Nephron progenitor cell (in vitro differentiated cells): ENCODE results near the gene EFHC1.

ENCODE experiments used
- DNase-seq: peaks from one replicate; pipeline ENCODE4 v3.0.0; 2021
- H3K27ac Mint-ChIP-seq: 2 replicates; pipeline ENCODE4 v1.8.0; 2021; ENCODE audit warnings: mild to moderate bottlenecking, moderate library complexity, mixed read lengths
- H3K27me3 Mint-ChIP-seq: 2 replicates; pipeline ENCODE4 v1.8.0; 2021; ENCODE audit warnings: mild to moderate bottlenecking, low read depth, mixed read lengths; ENCODE audit not compliant: poor library complexity
- H3K36me3 Mint-ChIP-seq: 2 replicates; pipeline ENCODE4 v1.8.0; 2021; ENCODE audit warnings: low read depth, mixed read lengths
- H3K4me1 Mint-ChIP-seq: 2 replicates; pipeline ENCODE4 v1.8.0; 2021; ENCODE audit warnings: mixed read lengths
- H3K4me3 Mint-ChIP-seq: 2 replicates; pipeline ENCODE4 v1.8.0; 2021; ENCODE audit warnings: mild to moderate bottlenecking, moderate library complexity, mixed read lengths
- H3K9me3 Mint-ChIP-seq: 2 replicates; pipeline ENCODE4 v1.8.0; 2021; ENCODE audit warnings: mild to moderate bottlenecking, moderate library complexity, mixed read lengths
- CTCF ChIP-seq: fragments of 200-600 bp; sonication (generic); IDR thresholded peaks from 2 replicates; pipeline ENCODE4 v1.5.0; 2021; ENCODE audit warnings: antibody characterized with exemption

The EFHC1 gene

GRCh38 chr6:52555518-52556233 is 135.5 kb downstream of the EFHC1 start:
- no peak for DNase-seq
- peaks cover 1% of the 10 kb centered on the region for H3K36me3 Mint-ChIP-seq
- H3K4me1 Mint-ChIP-seq = peaks cover 66% of the 10 kb centered on the region
- TF ChIP-seq CTCF = no peak
- no peak overlapping the region for H3K4me3 Mint-ChIP-seq
- H3K9me3 Mint-ChIP-seq = no peaks in the 10 kb centered on the region
- H3K27me3 Mint-ChIP-seq = no peaks in the 10 kb centered on the region
- H3K27ac Mint-ChIP-seq = peak overlapping the region; percentile 36

- H3K4me3 Mint-ChIP-seq = no peak overlapping the region
- no peak for DNase-seq
- H3K36me3 Mint-ChIP-seq = peaks cover 6% of the 10 kb centered on the region
- no peaks in the 10 kb centered on the region for H3K27me3 Mint-ChIP-seq
- H3K27ac Mint-ChIP-seq = no peak overlapping the region
- TF ChIP-seq CTCF = no peak
- H3K9me3 Mint-ChIP-seq = no peaks in the 10 kb centered on the region
- peaks cover 46% of the 10 kb centered on the region for H3K4me1 Mint-ChIP-seq
Measured at GRCh38 chr6:52557389-52558265, 137.5 kb downstream of the EFHC1 start.

- Mint-ChIP-seq H3K9me3 (no peaks in the 10 kb centered on the region), H3K27ac (peak overlapping the region; percentile 2)
- no peak for DNase-seq
Measured at GRCh38 chr6:52558266-52559000, 138.3 kb downstream of the EFHC1 start.

GRCh38 chr6:52560462-52560861 is 140.3 kb downstream of the EFHC1 start:
- H3K4me3 Mint-ChIP-seq = no peak overlapping the region
- TF ChIP-seq CTCF = no peak
- H3K9me3 Mint-ChIP-seq = no peaks in the 10 kb centered on the region
- no peak overlapping the region for H3K27ac Mint-ChIP-seq
- no peak for DNase-seq
- H3K27me3 Mint-ChIP-seq = no peaks in the 10 kb centered on the region
- H3K36me3 Mint-ChIP-seq = peaks cover 6% of the 10 kb centered on the region
- peaks cover 48% of the 10 kb centered on the region for H3K4me1 Mint-ChIP-seq

More at GRCh38 chr6:52558266-52559000, 138.3 kb downstream of the EFHC1 start:
- H3K36me3 Mint-ChIP-seq = peaks cover 6% of the 10 kb centered on the region
- H3K4me3 Mint-ChIP-seq = no peak overlapping the region
- TF ChIP-seq CTCF = no peak
- H3K4me1 Mint-ChIP-seq = peaks cover 38% of the 10 kb centered on the region
- no peaks in the 10 kb centered on the region for H3K27me3 Mint-ChIP-seq

GRCh38 chr6:52562911-52563310 is 142.8 kb downstream of the EFHC1 start:
- no peaks in the 10 kb centered on the region for H3K9me3 Mint-ChIP-seq
- peaks cover 6% of the 10 kb centered on the region for H3K36me3 Mint-ChIP-seq
- H3K27ac Mint-ChIP-seq = no peak overlapping the region
- no peaks in the 10 kb centered on the region for H3K27me3 Mint-ChIP-seq
- no peak for DNase-seq
- TF ChIP-seq CTCF = no peak
- no peak overlapping the region for H3K4me3 Mint-ChIP-seq
- peaks cover 51% of the 10 kb centered on the region for H3K4me1 Mint-ChIP-seq
